Gastroesophageal sphincter (tissue), 3 donors: ENCODE measurements around the gene GPX7.

Experiments
- CTCF ChIP-seq, 4 experiments: fragments of 200-600 bp in 2 of 4; fragments of 450-650 bp in 2 of 4; sonication (generic) in 1 of 4; IDR thresholded peaks; one replicate each; pipeline ENCODE4 v1.5.1; 2017 to 2019; ENCODE audit warnings: antibody characterized with exemption in 4 of 4, mild to moderate bottlenecking in 2 of 4, moderate library complexity in 2 of 4
- EP300 ChIP-seq: sonication (generic); formaldehyde crosslinking; IDR thresholded peaks from one replicate; pipeline ENCODE4 v1.6.1; 2017; ENCODE audit warnings: antibody characterized with exemption, mild to moderate bottlenecking
- POLR2A ChIP-seq, 2 donors: fragments of 450-650 bp; IDR thresholded peaks; one replicate each; pipeline ENCODE4 v1.6.1; 2017; ENCODE audit warnings: antibody characterized with exemption in 2 of 2, mild to moderate bottlenecking in 2 of 2, moderate library complexity in 1 of 2
- POLR2AphosphoS5 ChIP-seq: sonication (generic); formaldehyde crosslinking; IDR thresholded peaks from one replicate; pipeline ENCODE4 v1.6.1; 2017; ENCODE audit warnings: antibody characterized with exemption

- no peak for TF ChIP-seq CTCF (IDR thresholded peaks at IDR 0.05)
- TF ChIP-seq POLR2A (IDR thresholded peaks at IDR 0.05): no peak
- no peak for TF ChIP-seq EP300
- TF ChIP-seq POLR2AphosphoS5: no peak
Measured at GRCh38 chr1:52602856-52603600, 857 bp downstream of the GPX7 start.
